Heart left ventricle (tissue), 13 donors: ENCODE results near the gene ST6GALNAC1.

Source experiments
- POLR2A ChIP-seq, 2 donors: fragments of 450-650 bp; IDR thresholded peaks; one replicate each; pipeline ENCODE4 v1.6.1; 2017; ENCODE audit warnings: antibody characterized with exemption in 2 of 2, mild to moderate bottlenecking in 2 of 2, moderate library complexity in 2 of 2
- TF ChIP-seq, protein P1 (sequence below), 12 donors: fragments of 200-600 bp; sonication (generic) in 4 of 12; IDR thresholded peaks; one replicate each; pipeline versions ENCODE4 v1.5.0 to v1.8.0; 2018 to 2022; ENCODE audit warnings: antibody characterized with exemption in 12 of 12, mild to moderate bottlenecking in 5 of 12
- donor health status: ischemic (EF 13 %, LVEDD 7.1; RV severe dilation, severe dysfunction).
- donor health status: DM: no; HTN: yes; CAD: no.
- donor health status: DM: no; HTN: no; CAD: no.
- donor health status: ischemic (EF 25% LVEDD 6.9; RV normal size, moderate dysfunction).
- donor health status: ischemic (EF 25% LVEDD 5.7; RV mildly dilated, moderate dysfunction).
- donor health status: ischemic (EF 35%, LVEDD 5.7; RV mildly dilated, moderate dysfunction).
- donor health status: nonischemic (EF 11% LVEDD 7.7; RV severe dilation, severe dysfunction).
- donor health status: DM: yes; HTN: yes; CAD: no.
- donor health status: PGD.
- donor health status: ischemic (EF 29% LVEDD 5.4; RV normal size, mild dysfunction).
- donor health status: nonischemic (EF 23%, LVEDD 6.1; RV moderate dilation, normal function).

DNA sequence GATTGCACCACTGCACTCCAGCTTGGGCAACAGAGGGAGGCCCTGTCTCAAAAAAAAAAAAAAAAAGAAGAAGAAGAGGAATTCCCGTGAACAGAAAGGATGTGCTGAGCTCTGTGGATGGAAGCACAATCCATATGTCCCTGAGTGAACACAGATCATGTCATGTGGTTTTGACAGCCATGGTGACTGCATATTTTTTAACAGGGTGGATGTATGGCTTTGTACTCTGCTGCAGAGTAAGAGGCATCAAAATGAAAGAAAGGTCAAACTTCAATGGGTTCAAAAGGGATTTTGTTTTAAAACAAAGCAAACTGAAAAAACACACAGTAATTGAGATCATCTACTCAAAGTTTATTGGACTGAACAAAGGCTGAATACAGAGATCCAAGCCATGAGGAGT lies 35.7 kb upstream of the ST6GALNAC1 start:
- TF ChIP-seq POLR2A (IDR thresholded peaks at IDR 0.05) = no peak
- TF ChIP-seq, protein P1, sequence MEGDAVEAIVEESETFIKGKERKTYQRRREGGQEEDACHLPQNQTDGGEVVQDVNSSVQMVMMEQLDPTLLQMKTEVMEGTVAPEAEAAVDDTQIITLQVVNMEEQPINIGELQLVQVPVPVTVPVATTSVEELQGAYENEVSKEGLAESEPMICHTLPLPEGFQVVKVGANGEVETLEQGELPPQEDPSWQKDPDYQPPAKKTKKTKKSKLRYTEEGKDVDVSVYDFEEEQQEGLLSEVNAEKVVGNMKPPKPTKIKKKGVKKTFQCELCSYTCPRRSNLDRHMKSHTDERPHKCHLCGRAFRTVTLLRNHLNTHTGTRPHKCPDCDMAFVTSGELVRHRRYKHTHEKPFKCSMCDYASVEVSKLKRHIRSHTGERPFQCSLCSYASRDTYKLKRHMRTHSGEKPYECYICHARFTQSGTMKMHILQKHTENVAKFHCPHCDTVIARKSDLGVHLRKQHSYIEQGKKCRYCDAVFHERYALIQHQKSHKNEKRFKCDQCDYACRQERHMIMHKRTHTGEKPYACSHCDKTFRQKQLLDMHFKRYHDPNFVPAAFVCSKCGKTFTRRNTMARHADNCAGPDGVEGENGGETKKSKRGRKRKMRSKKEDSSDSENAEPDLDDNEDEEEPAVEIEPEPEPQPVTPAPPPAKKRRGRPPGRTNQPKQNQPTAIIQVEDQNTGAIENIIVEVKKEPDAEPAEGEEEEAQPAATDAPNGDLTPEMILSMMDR (IDR thresholded peaks at IDR 0.05) = no peak
